Adrenal gland (tissue), 12 donors: ENCODE measurements around the gene TBC1D22A. TPM values are rescaled to one million over a fixed set of nuclear protein-coding genes. Genes with fewer than 3 reads are reported as not detected.
A peak's percentile ranks its signal among the peaks of the same experiment; 100 is the strongest.
"Not testable (repeated sequence)": the region's sequence is repeated elsewhere in the genome, so short reads cannot be mapped to it uniquely, and the experiment has no call there.

Experiments
- DNase-seq, 7 donors: peaks; one replicate each; pipeline ENCODE4 v3.0.0-alpha.2; 2019 to 2020
- H3K27ac ChIP-seq, 5 donors: fragments of 200-600 bp; sonication (generic) in 4 of 5; 1 replicate in 3 of 5; 2 replicates in 2 of 5; pipeline versions ENCODE4 v1.5.1 to v1.8.0; 2016 to 2020; ENCODE audit warnings: mild to moderate bottlenecking in 1 of 5
- H3K27me3 ChIP-seq: fragments of 200-600 bp; 2 replicates; pipeline ENCODE4 v1.8.0; 2021
- H3K36me3 ChIP-seq, 2 donors: fragments of 200-600 bp; replicated peaks in 1 of 2; 1 replicate in 1 of 2; 2 replicates in 1 of 2; pipeline versions ENCODE4 v1.5.1 to v1.8.0; 2018 to 2022
- H3K4me1 ChIP-seq, 2 donors: fragments of 200-600 bp; replicated peaks in 1 of 2; 1 replicate in 1 of 2; 2 replicates in 1 of 2; pipeline versions ENCODE4 v1.5.1 to v1.8.0; 2018 to 2021
- H3K4me3 ChIP-seq, 4 donors: fragments of 200-600 bp; sonication (generic) in 3 of 4; one replicate each; pipeline ENCODE4 v1.5.1; 2016 to 2018
- H3K9me3 ChIP-seq, 3 donors: fragments of 200-600 bp; sonication (generic) in 1 of 3; replicated peaks in 1 of 3; 1 replicate in 2 of 3; 2 replicates in 1 of 3; pipeline versions ENCODE4 v1.5.1 to v1.8.0; 2016 to 2021
- CTCF ChIP-seq, 6 experiments: fragments of 450-650 bp in 4 of 6; fragments of 200-600 bp in 2 of 6; sonication (generic) in 1 of 6; IDR thresholded peaks; 1 replicate in 5 of 6; 2 replicates in 1 of 6; pipeline versions ENCODE4 v1.5.1 to v1.8.0; 2016 to 2021; ENCODE audit warnings: antibody characterized with exemption in 6 of 6, mild to moderate bottlenecking in 2 of 6, moderate library complexity in 1 of 6
- POLR2A ChIP-seq, 2 donors: fragments of 450-650 bp; IDR thresholded peaks; one replicate each; pipeline ENCODE4 v1.6.1; 2017; ENCODE audit warnings: antibody characterized with exemption in 2 of 2, mild to moderate bottlenecking in 2 of 2, moderate library complexity in 1 of 2
- WGBS, 4 donors: extraction: QIAGEN DNeasy Blood & Tissue Kit in 2 of 4; methylation state at CpG; one replicate each; pipeline versions ENCODE4 v1.1.5 to v1.1.7; 2013 to 2017; 5-methylcytosine and 5-hydroxymethylcytosine counted together
- intact Hi-C, 2 donors: fragments of 100-400 bp; cut with DNase I; formaldehyde crosslinking; loops; one replicate each; pipeline versions ENCODE4 v1.14.1 to v1.15.0; 2022 to 2023
- polyA plus RNA-seq, 3 donors: library from polyadenylated mRNA; stranded (reverse); fragments of 200-250 nt in 2 of 3; fragments of 350-450 nt in 1 of 3; fragmentation: Illumina TruSeq in 1 of 3; extraction: RNeasy Lipid Tissue Mini Kit (QIAGEN cat#74804) in 1 of 3; gene quantifications; one replicate each; pipeline ENCODE4 v1.2.3, GENCODE V29; 2013 to 2014
- total RNA-seq, 9 donors: library from RNA; depleted of rRNA in 4 of 9; stranded (reverse); fragments of >200 nt in 4 of 9; fragments of 120-200 nt in 1 of 9; fragmentation: NEBNext Ultra II Directional in 1 of 9; extraction: Animal tissue kit (Norgen Biotek cat#: 25700) in 1 of 9; gene quantifications; one replicate each; pipeline versions ENCODE4 v1.1.0 to v1.2.4, GENCODE V29; 2013 to 2023
- donor health status: healthy with polysubstance abuse.
- donor health status: Bipolar disorder and iron deficiency.
- donor health status: DM: yes; HTN: yes; CAD: no.
- donor health status: DM: no; HTN: no; CAD: no.
- donor health status: DM: no; HTN: no; CAD: no.
- donor health status: DM: yes; HTN: yes; CAD: no.

TBC1D22A gene
- total and polyA plus RNA-seq, 12 donors = 11.5 to 44.2 (median 28.1) TPM

- TF ChIP-seq CTCF (IDR thresholded peaks at IDR 0.05) (no peak), POLR2A (IDR thresholded peaks at IDR 0.05) (no peak)
- H3K27ac ChIP-seq = no peak overlapping the region
- peaks cover 0 to 9% of the 10 kb centered on the region in 2 donors for H3K4me1 ChIP-seq
- H3K9me3 ChIP-seq = no peaks in the 10 kb centered on the region
- intact Hi-C loops = no loop called here
- peaks cover 0 to 3% of the 10 kb centered on the region in 2 donors for H3K36me3 ChIP-seq
- peak in 2 of 7 donors; percentile 15 to 46 for DNase-seq
- no peak overlapping the region for H3K4me3 ChIP-seq
- H3K27me3 ChIP-seq = no peaks in the 10 kb centered on the region
- 93 to 96% (median 94%) methylated on average over 13 of the region's 13 CpGs for WGBS, 4 donors
Measured at GRCh38 chr22:46976143-46976542, 213.7 kb downstream of the TBC1D22A start.

- DNase-seq = peak in 1 of 7 donors; percentile 15
- WGBS, 4 donors = 89 to 98% (median 96%) methylated on average over 10 of the region's 10 CpGs
Measured at GRCh38 chr22:46976598-46976997, 214.1 kb downstream of the TBC1D22A start.

GRCh38 chr22:46977656-46978343, 215.3 kb downstream of the TBC1D22A start:
- Histone ChIP-seq H3K27me3 (no peaks in the 10 kb centered on the region), H3K36me3 (peaks cover 0 to 3% of the 10 kb centered on the region in 2 donors), H3K4me3 (no peak overlapping the region), H3K27ac (no peak overlapping the region), H3K9me3 (no peaks in the 10 kb centered on the region), H3K4me1 (no peaks in the 10 kb centered on the region)
- TF ChIP-seq POLR2A (IDR thresholded peaks at IDR 0.05) (no peak), CTCF (IDR thresholded peaks at IDR 0.05) (no peak)
- WGBS, 4 donors = 95 to 97% (median 96%) methylated on average over 10 to 14 of the region's 14 CpGs
- intact Hi-C loops = no loop called here
- peak in 2 of 7 donors; percentile 13 to 48 for DNase-seq

More at GRCh38 chr22:46976598-46976997, 214.1 kb downstream of the TBC1D22A start:
- Histone ChIP-seq H3K4me1 (peaks cover 0 to 4% of the 10 kb centered on the region in 2 donors), H3K36me3 (peaks cover 0 to 3% of the 10 kb centered on the region in 2 donors), H3K4me3 (no peak overlapping the region), H3K27ac (no peak overlapping the region), H3K27me3 (no peaks in the 10 kb centered on the region), H3K9me3 (no peaks in the 10 kb centered on the region)
- TF ChIP-seq POLR2A (IDR thresholded peaks at IDR 0.05) (no peak), CTCF (IDR thresholded peaks at IDR 0.05) (no peak)
- intact Hi-C loops = no loop called here

DNA sequence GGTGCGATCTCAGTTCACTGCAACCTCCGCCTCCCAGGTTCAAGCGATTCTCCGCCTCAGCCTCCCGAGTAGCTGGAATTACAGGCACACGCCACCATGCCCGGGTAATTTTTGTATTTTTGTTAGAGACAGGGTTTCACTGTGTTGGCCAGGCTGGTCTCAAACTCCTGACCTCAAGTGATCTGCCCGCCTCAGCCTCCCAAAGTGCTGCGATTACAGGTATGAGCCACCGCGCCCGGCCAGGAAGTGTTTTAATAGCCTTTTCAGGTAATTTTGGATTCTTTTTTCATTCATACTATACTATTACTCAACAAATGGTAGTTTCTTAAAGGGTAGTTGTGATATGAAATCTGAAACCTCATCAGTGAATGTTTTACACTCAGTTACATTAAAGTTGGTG, 216.2 kb downstream of the TBC1D22A start:
- 97 to 99% (median 98%) methylated on average over 12 of the region's 12 CpGs for WGBS, 4 donors
- H3K4me3 ChIP-seq, H3K4me1 ChIP-seq, H3K27ac ChIP-seq, intact Hi-C loops, H3K9me3 ChIP-seq, DNase-seq, H3K36me3 ChIP-seq, H3K27me3 ChIP-seq: not testable (repeated sequence)

DNA sequence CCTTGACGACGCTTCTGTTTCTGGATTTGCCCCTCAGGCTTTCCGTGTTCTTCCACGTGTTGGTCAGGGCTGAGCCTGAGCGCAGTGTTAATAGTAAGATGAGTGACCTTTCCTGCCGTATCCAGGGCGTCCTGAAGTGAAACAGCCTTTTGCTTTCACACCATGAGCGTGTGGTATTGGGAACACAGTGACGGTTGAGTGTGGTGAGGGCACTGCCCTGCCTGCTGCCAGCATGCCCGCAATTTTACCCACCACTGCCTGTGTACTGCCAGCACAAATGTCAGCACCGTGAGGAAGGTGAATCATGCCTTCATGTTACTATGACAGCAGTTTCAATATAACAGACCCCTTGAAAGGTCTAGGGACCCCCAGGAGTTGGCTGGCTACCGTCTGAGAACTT, 217.1 kb downstream of the TBC1D22A start:
- DNase-seq = no peak

More for the DNA sequence above, 217.1 kb downstream of the TBC1D22A start:
- H3K4me3 ChIP-seq = no peak overlapping the region
- intact Hi-C loops = no loop called here
- H3K36me3 ChIP-seq = peaks cover 0 to 3% of the 10 kb centered on the region in 2 donors
- WGBS, 4 donors = 91 to 97% (median 95%) methylated on average over 10 to 12 of the region's 12 CpGs
- no peaks in the 10 kb centered on the region for H3K4me1 ChIP-seq
- TF ChIP-seq CTCF (IDR thresholded peaks at IDR 0.05) = no peak
- no peak for TF ChIP-seq POLR2A (IDR thresholded peaks at IDR 0.05)
- no peak overlapping the region for H3K27ac ChIP-seq
- no peaks in the 10 kb centered on the region for H3K27me3 ChIP-seq
- no peaks in the 10 kb centered on the region for H3K9me3 ChIP-seq
